UCSD-AML1 (cell line): Measurements from ENCODE around the gene APC.
"Not testable (repeated sequence)": the region's sequence is repeated elsewhere in the genome, so short reads cannot be mapped to it uniquely, and the experiment has no call there.

ENCODE experiments used
- DNase-seq: peaks from one replicate; lab custom pipeline; 2025; ENCODE audit not compliant: unreplicated experiment; lab: John Stamatoyannopoulos, UW

Gene APC

DNA sequence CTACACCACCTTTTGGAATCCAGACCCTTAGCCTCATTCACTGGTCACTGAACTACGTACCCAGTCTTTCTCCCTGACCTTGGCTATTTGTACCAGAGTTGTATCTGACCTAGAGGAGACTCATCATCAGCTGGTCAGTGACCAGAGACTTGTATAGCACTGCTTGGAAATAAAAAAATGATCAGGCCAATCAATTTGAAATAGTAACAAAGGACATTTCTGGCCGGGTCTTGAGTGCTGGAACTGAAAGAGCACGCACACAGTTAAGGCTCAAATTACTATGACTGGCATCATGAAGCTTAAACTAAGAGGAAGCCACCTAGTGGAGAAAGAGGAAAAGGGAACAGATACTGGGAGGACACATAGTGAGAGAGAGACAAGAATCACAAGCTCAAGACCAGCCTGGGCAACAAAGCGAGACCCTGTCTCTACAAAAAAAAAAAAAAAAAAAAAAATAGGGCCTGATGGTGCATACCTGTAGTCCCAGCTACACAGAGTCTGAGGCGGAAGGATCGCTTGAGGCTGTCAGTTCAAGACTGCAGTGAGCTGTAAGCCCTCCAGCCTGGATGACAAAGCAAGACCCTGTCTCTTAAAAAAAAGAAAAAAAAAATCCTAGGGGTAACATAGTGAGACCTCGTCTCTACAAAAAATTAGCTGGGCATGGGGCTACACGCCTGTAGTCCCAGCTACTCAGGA, 110.6 kb downstream of the APC start:
- DNase-seq, result no peak

DNA sequence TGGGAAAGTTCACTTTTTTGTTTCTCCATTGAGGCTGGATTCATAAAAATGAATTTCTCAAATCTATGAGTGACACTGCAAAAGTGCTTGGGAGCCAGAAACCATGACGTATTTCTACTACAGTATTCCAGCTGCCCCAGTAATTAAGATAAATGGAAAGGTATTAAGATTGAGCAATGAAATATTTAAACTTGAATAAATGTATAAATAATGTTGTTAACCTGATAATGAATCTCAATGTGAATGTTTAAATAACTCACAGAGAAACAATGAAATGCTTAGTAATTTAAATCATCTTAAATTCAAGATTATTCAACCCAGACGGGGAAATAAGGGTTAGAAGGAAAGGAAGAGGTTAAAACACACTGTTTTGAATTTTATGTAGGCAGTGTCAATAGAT, 112.2 kb downstream of the APC start:
- no peak for DNase-seq

DNA sequence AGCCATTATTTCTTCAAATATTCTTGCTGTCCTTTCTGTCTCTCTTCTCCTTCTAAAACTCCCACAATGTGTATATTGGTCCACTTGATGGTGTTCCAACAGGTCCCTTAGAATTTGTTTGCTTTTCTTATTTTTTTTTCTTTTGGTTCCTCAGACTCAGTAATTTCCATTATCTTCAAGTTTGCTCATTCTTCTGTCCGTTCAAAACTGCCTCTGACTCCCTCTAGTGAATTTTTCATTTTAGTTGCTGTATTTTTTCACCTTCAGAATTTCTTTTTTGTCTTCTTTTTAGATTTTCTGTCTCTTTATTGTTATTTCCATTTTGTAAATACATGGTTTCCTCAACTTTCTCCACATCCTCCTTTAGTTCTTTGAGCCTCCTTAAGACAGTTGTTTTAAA, 117.0 kb downstream of the APC start:
- no peak for DNase-seq

DNA sequence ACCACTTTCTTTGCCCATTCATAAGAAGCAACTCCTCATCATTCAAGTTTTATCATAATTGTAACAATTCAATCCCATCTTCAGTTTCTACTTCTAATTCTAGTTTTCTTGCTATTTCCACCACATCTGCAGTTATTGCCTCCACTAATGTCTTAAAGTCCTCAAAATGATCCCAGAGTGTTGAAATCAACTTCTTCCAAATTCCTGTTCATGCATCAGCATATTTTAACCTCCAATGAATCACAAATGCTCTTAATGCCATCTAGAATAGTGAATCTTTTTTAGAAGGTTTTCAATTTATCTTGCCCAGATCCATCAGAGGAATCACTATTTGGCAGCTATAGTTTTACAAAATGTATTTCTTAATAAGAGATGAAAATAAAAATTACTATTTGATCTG, 120.2 kb downstream of the APC start:
- DNase-seq, result no peak

DNA sequence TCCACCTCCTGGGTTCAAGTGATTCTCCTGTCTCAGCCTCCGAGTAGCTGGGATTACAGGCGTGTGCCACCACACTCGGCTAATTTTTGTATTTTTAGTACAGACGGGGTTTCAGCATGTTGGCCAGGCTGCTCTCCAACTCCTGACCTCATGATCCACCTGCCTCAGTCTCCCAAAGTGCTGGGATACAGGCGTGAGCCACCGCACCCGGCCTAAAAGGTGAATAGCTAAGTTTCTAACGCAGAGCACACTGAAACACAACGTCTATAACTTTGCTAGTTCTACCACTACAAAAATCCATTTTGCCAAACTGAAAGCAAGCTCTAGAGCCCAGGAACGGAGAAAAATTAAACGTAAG, 122.9 kb downstream of the APC start:
- DNase-seq, result not testable (repeated sequence)

DNA sequence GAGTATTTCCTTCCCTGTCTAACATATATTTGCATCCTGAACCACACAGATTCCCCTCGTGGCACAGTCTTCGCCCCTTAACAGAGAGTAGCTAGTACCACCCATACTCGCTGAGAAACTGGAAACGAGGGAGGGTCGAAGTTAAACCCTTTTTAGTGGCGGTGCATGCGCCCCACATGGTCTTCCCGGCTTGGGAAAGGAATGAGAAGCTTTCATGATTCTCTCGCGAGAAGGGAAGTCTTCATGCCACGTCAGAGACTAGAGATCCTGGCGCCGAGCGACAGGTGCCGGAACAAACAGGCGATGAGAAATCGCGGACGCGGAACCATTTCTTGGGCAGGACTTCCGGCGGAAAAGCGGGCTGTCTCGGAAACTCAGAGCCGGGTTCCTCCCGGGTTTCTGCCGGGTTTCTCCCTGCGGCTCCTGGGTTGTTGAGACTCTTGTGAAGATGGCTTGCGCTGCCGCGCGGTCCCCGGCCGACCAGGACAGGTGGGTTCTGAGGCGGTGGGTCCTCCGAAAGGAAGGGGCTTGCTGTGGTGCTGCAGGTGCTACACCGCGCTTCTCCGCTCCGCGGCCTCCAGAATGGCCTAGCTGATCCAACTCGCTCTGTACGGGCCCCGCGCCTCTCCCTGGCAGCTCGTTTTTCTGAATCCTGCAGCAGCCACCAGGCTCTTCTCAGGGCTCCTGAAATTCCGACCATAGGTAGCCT, 123.4 kb downstream of the APC start, which contains the start of gene SRP19:
SRP19 (plus strand) TSS at position 359 of the 709 bp plus-strand sequence; CDS start at position 449, 90 bp downstream.
- peak; percentile 92 for DNase-seq

DNA sequence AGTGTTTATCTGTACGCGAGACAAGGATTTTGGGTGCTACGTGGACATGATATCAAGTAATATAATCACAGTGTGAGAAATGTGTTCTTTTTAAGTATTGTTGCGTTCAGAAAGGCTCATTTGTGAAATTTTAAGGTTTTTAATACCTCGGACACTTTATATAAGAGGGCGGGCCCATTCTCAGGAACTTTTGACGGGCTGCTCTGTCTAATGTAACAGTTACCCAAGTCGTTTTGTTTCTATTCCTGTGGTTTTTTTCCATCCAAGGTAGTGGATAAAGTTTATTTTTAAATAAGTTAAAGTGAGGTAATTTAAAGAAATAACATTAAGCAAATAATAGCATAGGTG, 123.9 kb downstream of the APC start:
- no peak for DNase-seq

DNA sequence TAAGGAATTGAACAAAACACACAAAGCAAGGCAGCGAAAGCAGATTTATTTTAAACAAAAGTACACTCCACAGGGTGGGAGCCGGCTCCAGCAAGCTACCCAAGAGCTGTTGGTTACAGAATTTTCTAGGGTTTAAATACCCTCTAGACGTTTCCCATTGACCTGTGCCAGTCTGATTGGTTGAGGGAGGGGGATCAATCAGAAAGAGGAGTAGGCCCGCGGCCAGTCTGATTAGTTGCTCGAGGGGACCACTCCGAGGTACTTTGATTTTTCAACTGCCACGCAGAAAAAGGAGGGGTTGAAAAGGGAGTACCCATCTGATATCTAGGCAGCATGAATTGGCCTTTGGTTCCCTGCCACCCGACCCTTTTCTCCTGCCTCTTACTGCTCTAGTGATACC, 124.4 kb downstream of the APC start:
- no peak for DNase-seq

DNA sequence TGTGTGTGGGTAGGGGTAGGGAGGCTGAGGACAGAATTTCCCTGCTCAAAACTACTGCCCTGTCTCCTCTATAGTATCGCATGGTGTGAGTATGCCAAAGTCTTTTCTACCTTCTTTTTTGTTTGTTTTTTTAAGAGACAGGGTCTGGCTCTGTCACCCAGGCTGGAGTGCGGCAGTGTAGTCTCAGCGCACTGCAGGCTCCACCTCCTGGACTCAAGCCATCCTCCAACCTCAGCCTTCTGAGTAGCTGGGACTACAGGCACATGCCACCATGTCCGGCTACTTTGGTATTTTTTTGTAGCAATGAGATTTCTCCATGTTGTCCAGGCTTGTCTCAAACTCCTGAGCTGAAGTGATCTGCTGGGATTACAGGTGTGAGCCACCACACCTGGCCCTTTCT, 125.9 kb downstream of the APC start:
- no peak for DNase-seq

DNA sequence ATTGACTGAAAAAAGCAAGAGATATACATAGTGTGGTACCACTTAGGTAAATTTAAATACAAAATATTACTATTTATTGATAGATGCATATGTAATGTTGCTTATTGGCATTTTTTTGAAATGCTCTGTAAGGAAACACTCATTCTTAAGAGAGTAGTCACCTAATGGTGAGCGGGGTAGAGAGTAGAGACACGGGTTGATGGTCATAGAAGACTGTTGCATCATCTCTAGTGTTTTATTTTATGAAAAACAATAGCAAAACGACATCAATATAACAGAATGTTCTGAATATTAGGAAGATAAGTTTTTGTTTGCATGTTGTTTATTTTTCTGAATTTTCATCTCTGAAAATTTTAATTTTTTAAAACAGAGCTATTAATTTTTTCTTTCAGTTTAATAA, 127.4 kb downstream of the APC start:
- no peak for DNase-seq

DNA sequence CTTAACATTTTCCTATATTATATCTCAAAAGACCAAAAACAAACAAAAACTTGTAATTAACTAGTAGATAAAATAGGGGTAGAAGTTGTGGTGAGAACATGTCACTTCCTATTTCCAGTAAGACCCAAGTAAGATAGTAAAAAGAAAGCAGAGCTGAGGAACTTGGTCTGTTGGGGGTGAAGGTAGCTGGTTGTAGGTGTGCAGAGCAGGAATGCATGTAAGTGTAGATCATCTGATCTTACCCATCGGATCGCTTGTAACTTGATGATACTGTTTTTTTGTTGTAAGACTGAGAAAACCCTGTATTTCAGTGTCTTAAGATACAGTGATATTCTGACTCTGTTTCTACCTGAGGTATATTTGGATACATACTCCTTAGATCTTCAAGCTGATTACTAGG, 129.1 kb downstream of the APC start:
- DNase-seq, result no peak

DNA sequence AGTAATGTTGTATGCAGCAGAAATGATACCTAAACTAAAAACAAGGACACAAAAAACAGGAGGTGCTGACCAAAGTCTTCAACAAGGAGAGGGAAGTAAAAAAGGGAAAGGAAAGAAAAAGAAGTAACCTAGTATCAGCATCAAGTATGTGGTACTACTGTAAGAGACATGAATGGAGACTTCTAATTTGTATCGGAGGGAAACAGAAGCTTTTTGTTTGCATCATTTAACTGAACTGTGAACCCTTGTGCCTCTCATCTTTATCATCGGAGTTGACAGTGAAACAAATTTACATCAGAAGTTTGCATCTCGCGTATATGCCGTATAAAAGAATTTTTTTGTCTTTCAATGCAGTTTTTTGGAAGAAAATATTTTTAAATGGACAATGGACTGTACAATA, 129.7 kb downstream of the APC start:
- DNase-seq, result no peak

DNA sequence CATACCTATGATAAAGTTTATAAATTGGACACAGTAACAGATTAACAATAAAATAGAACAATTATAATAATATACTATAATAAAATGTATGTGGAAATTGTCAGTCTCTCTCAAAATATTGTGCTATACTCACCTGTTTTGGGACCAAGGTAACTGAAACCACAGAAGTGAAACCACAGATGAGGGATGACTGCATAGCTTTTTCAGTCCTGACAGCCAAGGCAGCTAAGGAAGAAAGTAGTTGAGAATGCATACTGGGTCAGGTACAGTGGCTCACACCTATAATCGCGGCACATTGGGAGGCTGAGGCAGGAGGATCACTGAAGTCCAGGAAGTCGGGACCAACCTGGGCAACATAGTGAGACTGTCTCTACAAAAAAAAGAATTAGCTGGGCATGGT, 132.3 kb downstream of the APC start:
- DNase-seq, result no peak

DNA sequence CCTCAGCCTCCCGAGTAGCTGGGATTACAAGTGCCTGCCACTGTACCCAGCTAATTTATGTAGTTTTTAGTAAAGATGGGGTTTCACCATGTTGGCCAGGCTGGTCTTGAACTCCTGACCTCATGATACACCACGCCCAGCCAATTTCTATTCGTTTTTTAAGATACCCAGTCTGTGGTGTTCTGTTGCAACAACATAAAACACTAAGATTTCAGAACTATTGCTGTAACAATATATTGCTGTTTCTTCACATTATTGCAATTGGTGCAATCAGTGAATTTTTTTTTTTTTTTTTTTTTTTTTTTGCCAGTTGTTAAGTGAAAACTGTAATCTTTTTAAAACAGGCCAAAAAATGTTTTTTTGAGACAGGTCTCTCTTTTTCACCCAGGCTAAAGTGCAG, 133.3 kb downstream of the APC start:
- no peak for DNase-seq

DNA sequence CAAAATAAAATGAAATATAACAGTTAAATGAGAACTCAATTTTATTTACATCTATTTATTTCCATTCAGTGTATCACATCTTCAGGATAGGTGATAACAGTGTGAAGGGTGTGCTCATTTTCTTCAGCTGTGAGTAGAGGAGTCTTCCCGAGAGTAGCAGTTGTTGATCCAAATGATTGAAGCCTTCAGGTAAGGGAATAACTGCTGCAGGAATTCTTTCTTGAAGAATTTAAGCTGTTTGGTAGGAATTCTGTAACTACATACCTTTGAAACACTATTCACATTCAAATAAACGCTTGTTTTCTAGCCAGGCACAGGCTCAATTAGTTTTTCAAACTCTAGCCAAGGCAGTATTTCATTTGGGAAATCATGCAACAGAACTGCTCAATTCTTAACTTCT, 138.7 kb downstream of the APC start:
- no peak for DNase-seq

DNA sequence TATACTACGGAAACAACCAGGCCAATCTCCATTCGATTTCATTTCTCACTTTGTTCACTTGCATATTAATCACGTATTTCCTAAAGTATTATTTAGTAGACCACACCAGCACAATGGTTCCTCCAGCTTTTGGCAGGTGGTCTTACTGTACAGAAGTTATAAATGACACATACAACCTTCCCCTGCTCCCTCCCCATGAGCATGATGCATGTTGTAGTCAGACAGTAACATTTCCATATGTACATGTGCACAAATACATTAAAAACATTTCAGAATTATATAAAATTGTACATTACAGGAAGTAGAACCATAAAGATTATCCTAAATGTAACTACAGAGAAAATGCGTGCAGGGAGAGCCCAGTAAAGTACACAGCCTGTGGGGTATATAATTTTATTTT, 140.4 kb downstream of the APC start:
- no peak for DNase-seq

DNA sequence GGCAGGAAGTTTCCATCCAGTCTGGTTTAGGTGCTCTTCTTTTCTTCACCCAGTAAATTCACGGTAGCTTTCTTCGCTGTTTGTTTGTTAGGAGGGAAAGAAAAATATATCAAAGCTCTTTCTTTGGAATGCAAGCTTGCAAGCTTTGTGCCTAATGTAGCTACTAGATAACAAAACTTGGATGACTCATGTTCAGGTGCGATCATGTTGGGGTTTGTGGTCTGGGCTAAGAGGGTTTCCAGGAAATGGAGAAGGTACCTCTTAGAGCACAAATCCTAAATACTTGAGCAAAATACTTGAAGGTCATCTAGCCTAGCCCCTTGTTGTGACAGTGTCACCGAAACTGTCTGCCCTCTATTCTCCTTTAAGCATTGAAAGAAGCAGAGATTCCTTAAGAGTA, 141.1 kb downstream of the APC start:
- no peak for DNase-seq

DNA sequence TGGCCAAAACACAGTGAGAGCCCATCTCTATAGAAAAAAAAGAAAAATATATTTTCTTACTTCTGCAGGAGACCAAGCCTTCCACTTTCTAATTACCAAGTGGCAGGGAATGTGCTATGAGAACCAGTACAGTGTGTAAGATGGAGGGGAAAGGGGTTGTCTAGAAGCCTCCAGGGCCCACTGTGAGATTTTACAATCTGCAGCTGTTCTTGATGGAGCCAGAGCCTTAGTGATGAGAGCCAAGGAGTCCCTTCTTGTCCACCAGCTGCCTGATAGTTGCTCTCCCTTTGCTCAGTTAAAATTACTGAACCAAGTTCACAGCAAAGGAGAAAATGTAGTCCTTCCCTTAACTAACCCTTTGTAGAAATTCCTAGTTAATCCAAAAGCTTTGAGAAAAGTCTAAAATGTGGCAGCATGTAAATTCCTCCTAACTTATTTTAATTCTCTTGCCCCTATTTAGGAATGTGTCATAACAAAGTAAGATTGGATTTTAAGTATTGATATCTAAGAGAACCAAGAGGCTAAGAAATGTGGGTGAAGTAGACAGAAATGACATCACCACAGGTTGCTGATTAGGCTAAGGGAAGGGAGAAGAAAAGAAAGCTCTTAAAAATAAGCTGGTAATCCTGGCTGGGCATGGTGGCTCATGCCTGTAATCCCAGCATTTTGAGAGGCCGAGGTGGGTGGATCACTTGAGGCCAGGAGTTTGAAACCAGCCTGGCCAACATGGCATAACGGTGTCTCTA, 142.7 kb downstream of the APC start:
- no peak for DNase-seq

DNA sequence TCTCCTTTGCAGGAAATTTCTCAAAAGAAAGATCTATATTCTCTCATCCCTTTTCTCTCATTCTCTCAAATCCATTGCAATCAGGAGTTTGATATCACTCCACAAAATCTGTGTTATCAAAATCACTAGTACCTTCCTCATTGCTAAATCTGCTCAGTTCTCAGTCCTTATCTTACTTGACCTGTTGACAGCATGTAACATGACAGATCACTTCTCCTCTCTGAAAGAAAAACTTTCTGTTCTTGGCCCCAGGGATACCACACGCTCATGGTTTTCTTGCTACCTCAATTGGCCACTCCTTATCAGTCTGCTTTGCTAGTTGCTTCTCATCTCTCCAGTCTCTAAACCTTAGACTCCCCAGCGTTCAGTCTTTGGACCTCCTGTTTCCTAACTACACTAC, 145.5 kb downstream of the APC start:
- no peak for DNase-seq

DNA sequence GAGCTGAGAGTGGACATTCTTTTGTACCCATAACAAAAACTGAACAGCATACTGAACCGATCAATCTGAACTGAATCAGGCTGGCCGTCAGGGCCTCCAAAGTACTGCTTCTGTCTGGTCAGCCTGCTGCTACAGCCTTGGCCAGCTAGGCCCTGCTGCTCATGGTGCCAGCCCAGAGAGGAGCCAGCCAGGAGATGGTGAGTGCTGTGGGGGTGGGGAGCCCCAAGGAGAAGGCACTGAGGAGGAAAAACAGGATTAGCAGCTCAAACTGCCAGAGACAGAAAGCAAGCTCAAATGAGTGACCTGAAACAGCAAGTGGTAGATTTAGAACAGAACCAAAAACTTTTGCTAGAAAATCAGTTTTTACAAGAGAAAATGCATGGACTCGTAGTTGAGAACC, 147.3 kb downstream of the APC start:
- no peak for DNase-seq

DNA sequence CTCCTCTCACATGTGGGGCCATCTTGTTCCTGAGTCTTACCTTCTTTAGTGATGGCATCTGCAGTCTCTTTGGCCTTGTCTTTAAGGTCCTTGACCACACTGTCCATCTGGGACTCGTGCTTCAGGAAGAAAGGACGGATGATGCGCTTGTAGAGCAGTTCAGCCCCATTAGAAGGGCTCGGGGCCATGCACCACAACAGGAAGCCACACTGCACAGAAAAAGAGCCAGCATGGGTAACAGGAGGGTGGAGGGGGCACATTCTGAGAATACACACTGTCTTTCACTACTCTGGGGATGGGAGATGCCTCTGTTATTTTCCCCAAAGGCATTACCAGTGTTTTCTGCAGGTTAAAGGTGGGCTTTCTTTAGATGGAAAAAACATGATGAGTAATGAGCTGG, 149.3 kb downstream of the APC start:
- DNase-seq, result no peak

DNA sequence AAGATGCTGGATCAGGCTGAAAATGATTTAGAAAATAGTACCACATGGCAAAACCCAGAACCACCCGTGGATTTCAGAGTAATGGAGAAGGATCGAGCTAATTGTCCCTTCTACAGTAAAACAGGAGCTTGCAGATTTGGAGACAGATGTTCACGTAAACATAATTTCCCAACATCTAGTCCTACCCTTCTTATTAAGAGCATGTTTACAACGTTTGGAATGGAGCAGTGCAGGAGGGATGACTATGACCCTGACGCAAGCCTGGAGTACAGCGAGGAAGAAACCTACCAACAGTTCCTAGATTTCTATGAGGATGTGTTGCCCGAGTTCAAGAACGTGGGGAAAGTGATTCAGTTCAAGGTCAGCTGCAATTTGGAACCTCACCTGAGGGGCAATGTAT, 154.4 kb downstream of the APC start:
- not testable (repeated sequence) for DNase-seq
